H1 (cell line): Measurements from ENCODE around the gene ERH. TPM values are rescaled to one million over a fixed set of nuclear protein-coding genes. Genes with fewer than 3 reads are reported as not detected.

Experiments
- ASH2L ChIP-seq: fragments of 200-600, 300-600 bp; sonication (generic); IDR thresholded peaks from one replicate; pipeline ENCODE4 v1.7.1; 2017; ENCODE audit warnings: low read length
- BRCA1 ChIP-seq: IDR thresholded peaks from 2 replicates; pipeline ENCODE4 v1.6.1; 2012; ENCODE audit warnings: low read depth, low read length, improper control_type of control experiment
- NANOG ChIP-seq: IDR thresholded peaks from 2 replicates; pipeline ENCODE4 v1.6.1; 2011; ENCODE audit warnings: low read length, low read depth, mild to moderate bottlenecking, inconsistent platforms; ENCODE audit not compliant: insufficient read depth, poor library complexity, severe bottlenecking
- SIN3A ChIP-seq, 2 experiments: IDR thresholded peaks in 1 of 2; conservative IDR thresholded peaks in 1 of 2; 2 replicates each; pipeline ENCODE4 v1.6.1; 2011 to 2012; ENCODE audit warnings: low read length in 2 of 2, improper control_type of control experiment in 1 of 2, low read depth in 1 of 2, mild to moderate bottlenecking in 1 of 2
- TCF12 ChIP-seq: IDR thresholded peaks from 2 replicates; pipeline ENCODE4 v1.6.1; 2011; ENCODE audit warnings: low read depth, mild to moderate bottlenecking, low read length
- polyA plus RNA-seq, 7 experiments: library from polyadenylated mRNA; depleted of rRNA in 3 of 7; stranded (reverse) in 5 of 7; unstranded in 2 of 7; fragments of >200 nt in 5 of 7; fragments of 200-250 nt in 2 of 7; gene quantifications; 1 replicate in 5 of 7; 2 replicates in 1 of 7; 4 replicates in 1 of 7; pipeline versions ENCODE4 v1.2.1 to v1.2.3, GENCODE V29; 2011 to 2013; ENCODE audit warnings: missing spikeins in 2 of 7, mixed read lengths in 2 of 7
- total RNA-seq: library from RNA; stranded (reverse); fragmentation: NEBNext Ultra II Directional; extraction: Animal tissue kit (Norgen Biotek cat#: 25700); gene quantifications from 2 replicates; pipeline ENCODE4 v1.2.1, GENCODE V29; 2021

The ERH gene
- total and polyA plus RNA-seq, 2 of the 8 experiments (the other 6 are each of a cell fraction or from before 2014, with no cell fraction given) = 329 to 454 TPM

- TF ChIP-seq SIN3A (conservative IDR thresholded peaks at IDR 0.05 in 1 of 2, IDR thresholded peaks at IDR 0.05 in 1 of 2; ENCODE audit: low read depth in 1 of 2, low read length in 2 of 2) (no peak), NANOG (no peak), BRCA1 (no peak), ASH2L (no peak), TCF12 (no peak)
Measured at GRCh38 chr14:69351911-69352310, 46.2 kb downstream of the ERH start (continued).
